GM21825 (cell line): ENCODE data around the gene ADAT3.

ENCODE experiments used
- ATAC-seq: cut with Tn5 transposase; IDR thresholded peaks from one replicate; pipeline ENCODE4 v1.9.1; 2021; ENCODE audit warnings: mild to moderate bottlenecking, moderate library complexity; ENCODE audit not compliant: unreplicated experiment

The ADAT3 gene

GRCh38 chr19:1912760-1913505, 7.7 kb downstream of the ADAT3 start:
- no peak for ATAC-seq

- ATAC-seq: no peak
Measured at GRCh38 chr19:1913781-1914577, 8.8 kb downstream of the ADAT3 start.

GRCh38 chr19:1914826-1915341, 9.7 kb downstream of the ADAT3 start:
- no peak for ATAC-seq

GRCh38 chr19:1917146-1917545, 11.9 kb downstream of the ADAT3 start:
- no peak for ATAC-seq

- ATAC-seq: no peak
Measured at GRCh38 chr19:1917926-1918325, 12.7 kb downstream of the ADAT3 start.

- ATAC-seq: no peak
Measured at GRCh38 chr19:1918975-1919374, 13.8 kb downstream of the ADAT3 start.

- no peak for ATAC-seq
Measured at GRCh38 chr19:1920644-1921043, 15.4 kb downstream of the ADAT3 start.

GRCh38 chr19:1921326-1921725, 16.1 kb downstream of the ADAT3 start:
- ATAC-seq: no peak

GRCh38 chr19:1921825-1922224, 16.6 kb downstream of the ADAT3 start:
- ATAC-seq: no peak

- no peak for ATAC-seq
Measured at GRCh38 chr19:1922803-1923202, 17.6 kb downstream of the ADAT3 start.

GRCh38 chr19:1923319-1923718, 18.1 kb downstream of the ADAT3 start:
- no peak for ATAC-seq

GRCh38 chr19:1924320-1924961, 19.2 kb downstream of the ADAT3 start:
- no peak for ATAC-seq

- no peak for ATAC-seq
Measured at GRCh38 chr19:1925544-1925943, 20.3 kb downstream of the ADAT3 start.

GRCh38 chr19:1929021-1929742, 24.0 kb downstream of the ADAT3 start:
- peak; percentile 53 for ATAC-seq

- no peak for ATAC-seq
Measured at GRCh38 chr19:1931445-1931844, 26.2 kb downstream of the ADAT3 start.

- no peak for ATAC-seq
Measured at GRCh38 chr19:1932395-1932794, 27.2 kb downstream of the ADAT3 start.

GRCh38 chr19:1933244-1933643, 28.0 kb downstream of the ADAT3 start:
- no peak for ATAC-seq

GRCh38 chr19:1933942-1934341, 28.7 kb downstream of the ADAT3 start:
- no peak for ATAC-seq

GRCh38 chr19:1935484-1936208, 30.4 kb downstream of the ADAT3 start:
- ATAC-seq: no peak

- no peak for ATAC-seq
Measured at GRCh38 chr19:1936430-1936829, 31.2 kb downstream of the ADAT3 start.
